NK-92 (cell line): Measurements from ENCODE around the gene INPP5A.
"Not testable (repeated sequence)": the region's sequence is repeated elsewhere in the genome, so short reads cannot be mapped to it uniquely, and the experiment has no call there.

ENCODE experiments used
- DNase-seq: peaks from one replicate; lab custom pipeline; 2025; ENCODE audit not compliant: unreplicated experiment; lab: John Stamatoyannopoulos, UW

The INPP5A gene

GRCh38 chr10:132700156-132701098 is 162.8 kb downstream of the INPP5A start:
- DNase-seq = no peak

- DNase-seq = no peak
Measured at GRCh38 chr10:132701099-132701845, 163.7 kb downstream of the INPP5A start.

GRCh38 chr10:132701846-132702190 is 164.2 kb downstream of the INPP5A start:
- DNase-seq = no peak

- no peak for DNase-seq
Measured at GRCh38 chr10:132702601-132703418, 165.2 kb downstream of the INPP5A start.

- DNase-seq = no peak
Measured at GRCh38 chr10:132703419-132704007, 165.9 kb downstream of the INPP5A start.

GRCh38 chr10:132704008-132704814 is 166.6 kb downstream of the INPP5A start:
- DNase-seq = no peak

GRCh38 chr10:132704815-132705064 is 167.2 kb downstream of the INPP5A start:
- not testable (repeated sequence) for DNase-seq

- no peak for DNase-seq
Measured at GRCh38 chr10:132705173-132705572, 167.6 kb downstream of the INPP5A start.

GRCh38 chr10:132705943-132706342 is 168.4 kb downstream of the INPP5A start:
- DNase-seq = no peak

- DNase-seq = no peak
Measured at GRCh38 chr10:132706701-132707100, 169.1 kb downstream of the INPP5A start.

GRCh38 chr10:132707121-132707775 is 169.7 kb downstream of the INPP5A start:
- DNase-seq = no peak

- DNase-seq = no peak
Measured at GRCh38 chr10:132707776-132708171, 170.2 kb downstream of the INPP5A start.

- DNase-seq = no peak
Measured at GRCh38 chr10:132708441-132708840, 170.9 kb downstream of the INPP5A start.

GRCh38 chr10:132708936-132709335 is 171.3 kb downstream of the INPP5A start:
- no peak for DNase-seq

- DNase-seq = no peak
Measured at GRCh38 chr10:132709471-132709951, 171.9 kb downstream of the INPP5A start.

GRCh38 chr10:132710036-132710686 is 172.6 kb downstream of the INPP5A start:
- DNase-seq = no peak

GRCh38 chr10:132710746-132711612 is 173.4 kb downstream of the INPP5A start:
- DNase-seq = no peak

GRCh38 chr10:132711613-132712121 is 174.1 kb downstream of the INPP5A start:
- DNase-seq = no peak
